Activated gamma-delta T cell treated with anti-CD3 and anti-CD28 coated beads, Interleukin-2, amount 50 U/mL, for 16 hours (primary cell): ENCODE results near the gene FOXP1.

Experiments
- DNase-seq: peaks from one replicate; pipeline ENCODE4 v3.0.0-alpha.2; 2020; ENCODE audit warnings: low read depth

Gene FOXP1

GRCh38 chr3:71121429-71122167, 461.9 kb downstream of the FOXP1 start:
- DNase-seq = no peak

GRCh38 chr3:71120012-71120411, 463.5 kb downstream of the FOXP1 start:
- DNase-seq = no peak

- no peak for DNase-seq
Observed at GRCh38 chr3:71119171-71119570, 464.4 kb downstream of the FOXP1 start.

- no peak for DNase-seq
Observed at GRCh38 chr3:71118436-71118835, 465.1 kb downstream of the FOXP1 start.

GRCh38 chr3:71117572-71118247, 465.8 kb downstream of the FOXP1 start:
- no peak for DNase-seq

GRCh38 chr3:71114610-71115009, 468.9 kb downstream of the FOXP1 start:
- DNase-seq = no peak

- no peak for DNase-seq
Observed at GRCh38 chr3:71112576-71112975, 471.0 kb downstream of the FOXP1 start.

GRCh38 chr3:71111784-71112440, 471.6 kb downstream of the FOXP1 start:
- no peak for DNase-seq

GRCh38 chr3:71110385-71111222, 472.9 kb downstream of the FOXP1 start:
- no peak for DNase-seq

- no peak for DNase-seq
Observed at GRCh38 chr3:71109977-71110285, 473.6 kb downstream of the FOXP1 start.

GRCh38 chr3:71109241-71109976, 474.1 kb downstream of the FOXP1 start:
- DNase-seq = no peak

GRCh38 chr3:71107926-71108325, 475.6 kb downstream of the FOXP1 start:
- DNase-seq = no peak

GRCh38 chr3:71104976-71105375, 478.6 kb downstream of the FOXP1 start:
- no peak for DNase-seq

GRCh38 chr3:71104556-71104955, 479.0 kb downstream of the FOXP1 start:
- no peak for DNase-seq

- no peak for DNase-seq
Observed at GRCh38 chr3:71104121-71104541, 479.4 kb downstream of the FOXP1 start.

GRCh38 chr3:71103430-71103921, 480.1 kb downstream of the FOXP1 start:
- no peak for DNase-seq

- no peak for DNase-seq
Observed at GRCh38 chr3:71102111-71102983, 481.2 kb downstream of the FOXP1 start.

- DNase-seq = no peak
Observed at GRCh38 chr3:71101626-71102025, 481.9 kb downstream of the FOXP1 start.

GRCh38 chr3:71101014-71101413, 482.5 kb downstream of the FOXP1 start:
- no peak for DNase-seq

GRCh38 chr3:71099997-71100719, 483.4 kb downstream of the FOXP1 start:
- no peak for DNase-seq
